Measurements from ENCODE around the gene ZNF594. TPM values are rescaled to one million over a fixed set of nuclear protein-coding genes. Genes with fewer than 3 reads are reported as not detected.

The ZNF594 gene
- total and polyA plus RNA-seq, 10 of the 15 experiments (the other 5 are each of a cell fraction or from before 2014, with no cell fraction given) = 0.98 to 14.3 (median 11.1) TPM

- TF ChIP-seq PRDM15 (CRISPR knock-in tag; IDR thresholded peaks at IDR 0.05) (no peak), HSF1 (IDR thresholded peaks at IDR 0.05; ENCODE audit: low read depth, low read length) (no peak), STAT3 (IDR thresholded peaks at IDR 0.05; ENCODE audit: low read depth, low read length) (0 out of 2 replicates have a peak, but pooled peaks have one; percentile 37), TCF7 (IDR thresholded peaks at IDR 0.05; ENCODE audit: borderline replicate concordance) (0 out of 2 replicates have a peak, but pooled peaks have one; percentile 17), PKNOX1 (IDR thresholded peaks at IDR 0.05) (peak; percentile 69; the same call in 1 of the 2 replicates), PBX3 (IDR thresholded peaks at IDR 0.05; ENCODE audit: insufficient replicate concordance, low read depth, low read length) (peak; percentile 67), REST (IDR thresholded peaks at IDR 0.05; ENCODE audit: low read depth, low read length) (no peak), TCF12 (IDR thresholded peaks at IDR 0.05; ENCODE audit: low read depth, low read length) (peak; percentile 98), TBL1XR1 (IDR thresholded peaks at IDR 0.05; ENCODE audit: low read depth, low read length) (peak; percentile 73; the same call in 1 of the 2 replicates)
Measured at GRCh38 chr17:5225668-5226457, 34.2 kb upstream of the ZNF594 start (continued).

Data from GM12878 (cell line).